H9 (cell line): ENCODE results near the gene TMEM266. TPM values are rescaled to one million over a fixed set of nuclear protein-coding genes. Genes with fewer than 3 reads are reported as not detected.

Source experiments
- DNase-seq: peaks from one replicate; pipeline ENCODE4 v3.0.0-alpha.2; 2017
- H2AFZ ChIP-seq: one replicate; pipeline ENCODE4 v1.6.1; 2013; ENCODE audit warnings: mild to moderate bottlenecking, low read length, control low read depth, moderate library complexity
- H2AK5ac ChIP-seq: 2 replicates; pipeline ENCODE4 v1.6.1; 2013; ENCODE audit warnings: low read length, control low read depth, mixed read lengths; ENCODE audit not compliant: insufficient read length
- H2BK120ac ChIP-seq: one replicate; pipeline ENCODE4 v1.6.1; 2013; ENCODE audit warnings: low read depth, mild to moderate bottlenecking, low read length, control low read depth, inconsistent platforms; ENCODE audit not compliant: poor library complexity, severe bottlenecking
- H2BK12ac ChIP-seq: 2 replicates; pipeline ENCODE4 v1.6.1; 2013; ENCODE audit warnings: low read length, control low read depth, mixed read lengths, low read depth; ENCODE audit not compliant: insufficient read length
- H2BK15ac ChIP-seq: 2 replicates; pipeline ENCODE4 v1.6.1; 2013; ENCODE audit warnings: low read depth, low read length, control low read depth
- H2BK20ac ChIP-seq: one replicate; pipeline ENCODE4 v1.6.1; 2013; ENCODE audit warnings: low read depth, mild to moderate bottlenecking, low read length, control low read depth, inconsistent platforms; ENCODE audit not compliant: poor library complexity, severe bottlenecking
- H2BK5ac ChIP-seq: 2 replicates; pipeline ENCODE4 v1.6.1; 2013; ENCODE audit warnings: low read length, control low read depth, mixed read lengths; ENCODE audit not compliant: insufficient read length
- H3K14ac ChIP-seq: 2 replicates; pipeline ENCODE4 v1.6.1; 2013; ENCODE audit warnings: low read length, control low read depth; ENCODE audit not compliant: insufficient read depth
- H3K18ac ChIP-seq: 2 replicates; pipeline ENCODE4 v1.6.1; 2013; ENCODE audit warnings: low read depth, mild to moderate bottlenecking, mixed read lengths, low read length, control low read depth; ENCODE audit not compliant: insufficient read length
- H3K23ac ChIP-seq: 2 replicates; pipeline ENCODE4 v1.6.1; 2013; ENCODE audit warnings: low read length, control low read depth, mixed read lengths, low read depth; ENCODE audit not compliant: insufficient read length
- H3K23me2 ChIP-seq: 2 replicates; pipeline ENCODE4 v1.6.1; 2013; ENCODE audit warnings: low read depth, mild to moderate bottlenecking, mixed read lengths, low read length, control low read depth; ENCODE audit not compliant: insufficient read length, poor library complexity, severe bottlenecking
- H3K27ac ChIP-seq: 2 replicates; pipeline ENCODE4 v1.5.1; 2013; ENCODE audit warnings: low read length, control low read depth, mixed read lengths, low read depth; ENCODE audit not compliant: insufficient read length
- H3K27me3 ChIP-seq: 2 replicates; pipeline ENCODE4 v1.6.1; 2013; ENCODE audit warnings: low read length, control low read depth, inconsistent platforms; ENCODE audit not compliant: insufficient read depth
- H3K4ac ChIP-seq: 2 replicates; pipeline ENCODE4 v1.6.1; 2013; ENCODE audit warnings: low read depth, mild to moderate bottlenecking, control low read depth, inconsistent platforms, low read length, moderate library complexity
- H3K4me1 ChIP-seq: 2 replicates; pipeline ENCODE4 v1.6.1; 2013; ENCODE audit warnings: low read length, control low read depth, inconsistent platforms; ENCODE audit not compliant: insufficient read depth
- H3K4me2 ChIP-seq: 2 replicates; pipeline ENCODE4 v1.6.1; 2013; ENCODE audit warnings: low read length, control low read depth, mixed read lengths; ENCODE audit not compliant: insufficient read length, insufficient read depth
- H3K56ac ChIP-seq: 2 replicates; pipeline ENCODE4 v1.6.1; 2013; ENCODE audit warnings: low read depth, mild to moderate bottlenecking, mixed read lengths, low read length, control low read depth; ENCODE audit not compliant: insufficient read length
- H3K79me1 ChIP-seq: 2 replicates; pipeline ENCODE4 v1.6.1; 2013; ENCODE audit warnings: low read depth, mild to moderate bottlenecking, moderate library complexity, low read length, control low read depth, inconsistent platforms; ENCODE audit not compliant: insufficient read depth, poor library complexity, severe bottlenecking
- H3K79me2 ChIP-seq: 2 replicates; pipeline ENCODE4 v1.6.1; 2013; ENCODE audit warnings: low read length, control low read depth, inconsistent platforms; ENCODE audit not compliant: insufficient read depth
- H3K9ac ChIP-seq: 2 replicates; pipeline ENCODE4 v1.6.1; 2013; ENCODE audit warnings: low read length, control low read depth, mixed read lengths; ENCODE audit not compliant: insufficient read length; ENCODE audit errors: extremely low read depth
- H3K9me3 ChIP-seq: one replicate; pipeline ENCODE4 v1.6.1; 2013; ENCODE audit warnings: low read depth, low read length, inconsistent platforms; ENCODE audit not compliant: control insufficient read depth
- H3T11ph ChIP-seq: one replicate; pipeline ENCODE4 v1.6.1; 2013; ENCODE audit warnings: mild to moderate bottlenecking, low read length, control low read depth, inconsistent platforms
- H4K20me1 ChIP-seq: one replicate; pipeline ENCODE4 v1.6.1; 2013; ENCODE audit not compliant: control insufficient read depth, insufficient read length, insufficient read depth
- H4K5ac ChIP-seq: 2 replicates; pipeline ENCODE4 v1.6.1; 2013; ENCODE audit warnings: low read depth, mild to moderate bottlenecking, mixed read lengths, low read length, control low read depth; ENCODE audit not compliant: insufficient read length
- H4K8ac ChIP-seq: replicated peaks from 2 replicates; pipeline ENCODE4 v1.6.1; 2013; ENCODE audit warnings: low read length, control low read depth, mixed read lengths, low read depth; ENCODE audit not compliant: insufficient read length
- H4K91ac ChIP-seq: 2 replicates; pipeline ENCODE4 v1.6.1; 2013; ENCODE audit warnings: low read depth, mild to moderate bottlenecking, moderate library complexity, mixed read lengths, low read length, control low read depth; ENCODE audit not compliant: insufficient read length
- H3K27ac Mint-ChIP-seq, 3 experiments: 2 replicates in 2 of 3; 3 replicates in 1 of 3; pipeline ENCODE4 v1.8.0; 2020 to 2021; ENCODE audit warnings: mixed read lengths in 3 of 3, mild to moderate bottlenecking in 1 of 3, moderate library complexity in 1 of 3
- H3K27me3 Mint-ChIP-seq: 2 replicates; pipeline ENCODE4 v1.8.0; 2021; ENCODE audit warnings: low read depth, mild to moderate bottlenecking, moderate library complexity, mixed read lengths
- H3K36me3 Mint-ChIP-seq, 3 experiments: 2 replicates in 2 of 3; 3 replicates in 1 of 3; pipeline ENCODE4 v1.8.0; 2020 to 2021; ENCODE audit warnings: low read depth in 3 of 3, mixed read lengths in 3 of 3; ENCODE audit not compliant: insufficient read depth in 1 of 3
- H3K4me1 Mint-ChIP-seq, 2 experiments: 2 replicates each; pipeline ENCODE4 v1.8.0; 2020; ENCODE audit warnings: mixed read lengths in 2 of 2
- H3K4me3 Mint-ChIP-seq, 2 experiments: 2 replicates in 1 of 2; 3 replicates in 1 of 2; pipeline ENCODE4 v1.8.0; 2020 to 2021; ENCODE audit warnings: mild to moderate bottlenecking in 2 of 2, mixed read lengths in 2 of 2, moderate library complexity in 1 of 2
- H3K9me3 Mint-ChIP-seq, 2 experiments: 2 replicates in 1 of 2; 3 replicates in 1 of 2; pipeline ENCODE4 v1.8.0; 2020; ENCODE audit warnings: mild to moderate bottlenecking in 2 of 2, mixed read lengths in 2 of 2, moderate library complexity in 1 of 2
- CTCF ChIP-seq: fragments of 200-600 bp; sonication (generic); conservative IDR thresholded peaks from 3 replicates; pipeline ENCODE4 v1.8.0; 2021; ENCODE audit warnings: antibody characterized with exemption, mild to moderate bottlenecking
- WGBS: extraction: QIAGEN DNeasy Blood & Tissue Kit; methylation state at CpG from one replicate; pipeline ENCODE4 v1.1.7; 2013; ENCODE audit warnings: missing lambda C conversion rate, low lambda C conversion rate, mixed read lengths; ENCODE audit not compliant: insufficient read length; ENCODE audit errors: extremely low coverage; 5-methylcytosine and 5-hydroxymethylcytosine counted together
- total RNA-seq: library from RNA; stranded (reverse); gene quantifications from 2 replicates; pipeline ENCODE4 v1.2.1, GENCODE V29; 2021

The TMEM266 gene
- total RNA-seq, 1 experiment from 2014 or later: 0.81 TPM

- Histone ChIP-seq H3K79me2 (no peaks in the 10 kb centered on the region), H3K27ac (no peak overlapping the region), H3K9ac (no peak overlapping the region), H3K79me1 (no peaks in the 10 kb centered on the region), H3K27me3 (no peaks in the 10 kb centered on the region), H3K9me3 (no peaks in the 10 kb centered on the region), H3K18ac (no peak overlapping the region), H3K4me2 (no peak overlapping the region), H2BK5ac (no peak overlapping the region), H3K23ac (no peak overlapping the region), H2BK12ac (no peak overlapping the region), H3K14ac (no peak overlapping the region; the same call in 1 of the 2 replicates), H4K5ac (no peak overlapping the region), H3K56ac (no peak overlapping the region), H2BK15ac (no peak overlapping the region), H4K91ac (no peak overlapping the region), H4K8ac (no peak overlapping the region), H3T11ph (no peak overlapping the region), H2BK120ac (no peak overlapping the region), H3K23me2 (no peaks in the 10 kb centered on the region), H4K20me1 (no peaks in the 10 kb centered on the region), H3K4me1 (peaks cover 2% of the 10 kb centered on the region; the same call in 1 of the 2 replicates), H2AK5ac (no peak overlapping the region), H2BK20ac (no peak overlapping the region), H3K4ac (no peak overlapping the region), H2AFZ (no peak overlapping the region)
- no CpG with 5 or more reads among the region's 2 CpGs for WGBS
- no peaks in the 10 kb centered on the region for H3K9me3 Mint-ChIP-seq
- peaks cover 0 to 6% (median 0%) of the 10 kb centered on the region in 3 experiments; a peak in 3 of 7 replicates for H3K36me3 Mint-ChIP-seq
- peaks cover 0 to 3% of the 10 kb centered on the region in 2 experiments; a peak in 1 of 4 replicates for H3K4me1 Mint-ChIP-seq
- 0 out of 7 replicates have a peak overlapping the region, but pooled peaks of 1 of the 3 experiments have one; percentile 34 for H3K27ac Mint-ChIP-seq
- DNase-seq: no peak
- no peak overlapping the region for H3K4me3 Mint-ChIP-seq
- no peak for TF ChIP-seq CTCF
- H3K27me3 Mint-ChIP-seq: no peaks in the 10 kb centered on the region
These were observed 149.1 kb downstream of the TMEM266 start for GRCh38 chr15:76208786-76209424.
